HCT116 (cell line): Measurements from ENCODE around the gene ARMH3.

Source experiments
- EGR1 ChIP-seq: IDR thresholded peaks from 2 replicates; pipeline ENCODE4 v1.6.1; 2012; ENCODE audit warnings: low read depth
- ELF1 ChIP-seq: IDR thresholded peaks from 2 replicates; pipeline ENCODE4 v1.6.1; 2012; ENCODE audit warnings: low read depth, borderline replicate concordance
- EZH2phosphoT487 ChIP-seq: fragments of 200-600 bp; IDR thresholded peaks from 2 replicates; pipeline ENCODE4 v1.6.1; 2018; ENCODE audit warnings: antibody characterized with exemption, borderline replicate concordance
- JUND ChIP-seq: IDR thresholded peaks from 2 replicates; pipeline ENCODE4 v1.6.1; 2012
- POLR2A ChIP-seq: IDR thresholded peaks from 2 replicates; pipeline ENCODE4 v1.7.0; 2011; ENCODE audit warnings: borderline replicate concordance; ENCODE audit not compliant: insufficient read depth, insufficient read length; ENCODE audit errors: extremely low read depth
- POLR2AphosphoS5 ChIP-seq: IDR thresholded peaks from 2 replicates; pipeline ENCODE4 v1.6.1; 2011; ENCODE audit warnings: mild to moderate bottlenecking, low read depth, low read length, moderate library complexity
- SP1 ChIP-seq: IDR thresholded peaks from 2 replicates; pipeline ENCODE4 v1.6.1; 2012; ENCODE audit warnings: low read depth
- ZFX ChIP-seq: fragments of 450-650 bp; IDR thresholded peaks from 2 replicates; pipeline ENCODE4 v1.6.1; 2017
- ZNF274 ChIP-seq: fragments of 200-500 bp; sonication (Bioruptor generic); IDR thresholded peaks from 2 replicates; pipeline ENCODE4 v1.6.1; 2014; ENCODE audit warnings: mild to moderate bottlenecking, low read depth, low read length, inconsistent platforms
- TF ChIP-seq, protein P1 (sequence below), 3 experiments: fragments of 200-600 bp in 1 of 3; sonication (generic) in 1 of 3; IDR thresholded peaks in 2 of 3; conservative IDR thresholded peaks in 1 of 3; 2 replicates each; pipeline ENCODE4 v1.5.1; 2012 to 2017; ENCODE audit warnings: low read depth in 2 of 3, low read length in 2 of 3, antibody characterized with exemption in 1 of 3, borderline replicate concordance in 1 of 3, control low read depth in 1 of 3, mild to moderate bottlenecking in 1 of 3, mixed read lengths in 1 of 3, mixed run types in 1 of 3, moderate library complexity in 1 of 3; ENCODE audit not compliant: insufficient read depth in 1 of 3
- TF ChIP-seq, protein P2 (sequence below): IDR thresholded peaks from 2 replicates; pipeline ENCODE4 v1.6.1; 2012; ENCODE audit warnings: low read depth

DNA sequence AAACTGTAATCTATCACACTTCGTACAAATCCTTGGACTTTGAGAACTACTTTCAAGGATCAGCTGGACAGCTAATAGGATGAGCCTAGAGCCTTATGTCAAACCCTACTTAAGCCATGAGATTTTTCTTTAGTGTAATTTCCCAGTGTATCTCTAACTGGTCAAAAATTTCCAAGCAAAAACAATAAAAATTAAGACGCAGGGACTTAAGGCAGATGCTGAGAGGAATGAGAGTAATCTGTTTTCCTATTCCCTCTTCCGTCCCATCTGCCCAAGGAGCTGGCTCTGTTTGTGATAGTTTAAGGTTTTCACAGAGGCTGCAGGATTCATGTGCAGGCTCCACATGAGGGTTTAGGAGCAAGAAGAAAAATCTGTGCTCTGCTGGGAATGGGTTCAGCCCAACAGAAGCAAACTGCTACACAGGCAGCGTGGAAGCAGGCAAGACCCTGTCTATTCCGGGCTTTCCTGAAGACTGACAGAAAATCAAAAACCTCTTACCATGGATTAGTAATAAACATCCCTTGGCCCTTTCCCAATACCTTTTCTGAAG, 62.2 kb downstream of the ARMH3 start:
- TF ChIP-seq POLR2AphosphoS5 = no peak
- no peak for TF ChIP-seq POLR2A
- TF ChIP-seq, protein P1, sequence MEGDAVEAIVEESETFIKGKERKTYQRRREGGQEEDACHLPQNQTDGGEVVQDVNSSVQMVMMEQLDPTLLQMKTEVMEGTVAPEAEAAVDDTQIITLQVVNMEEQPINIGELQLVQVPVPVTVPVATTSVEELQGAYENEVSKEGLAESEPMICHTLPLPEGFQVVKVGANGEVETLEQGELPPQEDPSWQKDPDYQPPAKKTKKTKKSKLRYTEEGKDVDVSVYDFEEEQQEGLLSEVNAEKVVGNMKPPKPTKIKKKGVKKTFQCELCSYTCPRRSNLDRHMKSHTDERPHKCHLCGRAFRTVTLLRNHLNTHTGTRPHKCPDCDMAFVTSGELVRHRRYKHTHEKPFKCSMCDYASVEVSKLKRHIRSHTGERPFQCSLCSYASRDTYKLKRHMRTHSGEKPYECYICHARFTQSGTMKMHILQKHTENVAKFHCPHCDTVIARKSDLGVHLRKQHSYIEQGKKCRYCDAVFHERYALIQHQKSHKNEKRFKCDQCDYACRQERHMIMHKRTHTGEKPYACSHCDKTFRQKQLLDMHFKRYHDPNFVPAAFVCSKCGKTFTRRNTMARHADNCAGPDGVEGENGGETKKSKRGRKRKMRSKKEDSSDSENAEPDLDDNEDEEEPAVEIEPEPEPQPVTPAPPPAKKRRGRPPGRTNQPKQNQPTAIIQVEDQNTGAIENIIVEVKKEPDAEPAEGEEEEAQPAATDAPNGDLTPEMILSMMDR (IDR thresholded peaks at IDR 0.05 in 2 of 3, conservative IDR thresholded peaks at IDR 0.05 in 1 of 3; ENCODE audit: borderline replicate concordance in 1 of 3, insufficient read depth in 1 of 3, low read depth in 2 of 3, low read length in 2 of 3) = no peak
- TF ChIP-seq, protein P2, sequence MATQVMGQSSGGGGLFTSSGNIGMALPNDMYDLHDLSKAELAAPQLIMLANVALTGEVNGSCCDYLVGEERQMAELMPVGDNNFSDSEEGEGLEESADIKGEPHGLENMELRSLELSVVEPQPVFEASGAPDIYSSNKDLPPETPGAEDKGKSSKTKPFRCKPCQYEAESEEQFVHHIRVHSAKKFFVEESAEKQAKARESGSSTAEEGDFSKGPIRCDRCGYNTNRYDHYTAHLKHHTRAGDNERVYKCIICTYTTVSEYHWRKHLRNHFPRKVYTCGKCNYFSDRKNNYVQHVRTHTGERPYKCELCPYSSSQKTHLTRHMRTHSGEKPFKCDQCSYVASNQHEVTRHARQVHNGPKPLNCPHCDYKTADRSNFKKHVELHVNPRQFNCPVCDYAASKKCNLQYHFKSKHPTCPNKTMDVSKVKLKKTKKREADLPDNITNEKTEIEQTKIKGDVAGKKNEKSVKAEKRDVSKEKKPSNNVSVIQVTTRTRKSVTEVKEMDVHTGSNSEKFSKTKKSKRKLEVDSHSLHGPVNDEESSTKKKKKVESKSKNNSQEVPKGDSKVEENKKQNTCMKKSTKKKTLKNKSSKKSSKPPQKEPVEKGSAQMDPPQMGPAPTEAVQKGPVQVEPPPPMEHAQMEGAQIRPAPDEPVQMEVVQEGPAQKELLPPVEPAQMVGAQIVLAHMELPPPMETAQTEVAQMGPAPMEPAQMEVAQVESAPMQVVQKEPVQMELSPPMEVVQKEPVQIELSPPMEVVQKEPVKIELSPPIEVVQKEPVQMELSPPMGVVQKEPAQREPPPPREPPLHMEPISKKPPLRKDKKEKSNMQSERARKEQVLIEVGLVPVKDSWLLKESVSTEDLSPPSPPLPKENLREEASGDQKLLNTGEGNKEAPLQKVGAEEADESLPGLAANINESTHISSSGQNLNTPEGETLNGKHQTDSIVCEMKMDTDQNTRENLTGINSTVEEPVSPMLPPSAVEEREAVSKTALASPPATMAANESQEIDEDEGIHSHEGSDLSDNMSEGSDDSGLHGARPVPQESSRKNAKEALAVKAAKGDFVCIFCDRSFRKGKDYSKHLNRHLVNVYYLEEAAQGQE = no peak
- no peak for TF ChIP-seq ZNF274
- no peak for TF ChIP-seq ELF1
- TF ChIP-seq SP1 = no peak
- TF ChIP-seq EZH2phosphoT487 = no peak
- no peak for TF ChIP-seq EGR1
- no peak for TF ChIP-seq JUND
- TF ChIP-seq ZFX = no peak
